Measurements from ENCODE around the gene BCL2L13.

Gene BCL2L13

DNA sequence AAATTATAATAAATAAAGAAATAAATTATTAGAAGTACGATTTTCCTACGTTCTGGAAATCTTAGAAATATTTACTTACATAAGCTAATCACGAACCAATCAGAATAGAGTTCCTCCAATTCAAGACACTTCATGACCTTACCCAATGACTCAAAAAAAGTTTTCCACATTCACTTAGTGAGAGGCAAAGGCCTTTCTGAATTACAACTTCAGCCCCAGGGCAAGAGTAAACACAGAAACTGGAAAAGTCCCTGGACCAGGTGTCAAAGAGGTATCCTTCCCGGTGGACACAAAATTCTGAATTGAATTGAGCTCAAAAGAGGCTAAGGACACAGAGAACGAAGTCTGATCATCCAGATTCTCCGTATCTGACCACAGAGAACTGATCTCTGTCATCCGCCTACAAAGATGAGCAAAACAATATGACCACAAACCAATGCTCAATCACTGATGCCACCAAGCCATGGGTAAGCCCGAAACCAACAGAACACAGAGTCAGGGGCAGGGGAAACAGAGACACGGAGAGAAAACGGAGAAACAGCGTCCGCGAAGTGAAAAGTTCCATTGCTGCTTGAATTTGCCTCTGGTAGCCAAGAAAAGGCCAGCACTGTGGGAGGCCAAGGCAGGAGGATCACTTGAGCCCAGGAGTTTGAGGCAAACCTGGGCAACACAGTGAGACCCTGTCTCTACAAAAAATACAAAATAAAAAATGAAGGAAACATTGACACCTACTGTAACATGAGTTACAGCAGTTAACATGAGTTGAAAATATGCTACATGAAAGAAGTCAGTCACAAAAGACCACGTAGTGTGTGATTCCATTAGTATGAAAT is 128.9 kb downstream of the BCL2L13 start:
- TF ChIP-seq CTCF (IDR thresholded peaks at IDR 0.05; ENCODE audit: low read depth, low read length, missing control alignments): no peak
- no peak overlapping the region for H3K4me3 ChIP-seq (replicated peaks; ENCODE audit: low read depth, low read length)
- no peak for DNase-seq (ENCODE audit: extremely low read depth, low read depth)

GRCh38 chr22:17769013-17769715 is 130.6 kb downstream of the BCL2L13 start:
- no peak overlapping the region for H3K4me3 ChIP-seq (replicated peaks; ENCODE audit: low read depth, low read length)
- TF ChIP-seq CTCF (IDR thresholded peaks at IDR 0.05; ENCODE audit: low read depth, low read length, missing control alignments): no peak
- no peak for DNase-seq (ENCODE audit: extremely low read depth, low read depth)

DNA sequence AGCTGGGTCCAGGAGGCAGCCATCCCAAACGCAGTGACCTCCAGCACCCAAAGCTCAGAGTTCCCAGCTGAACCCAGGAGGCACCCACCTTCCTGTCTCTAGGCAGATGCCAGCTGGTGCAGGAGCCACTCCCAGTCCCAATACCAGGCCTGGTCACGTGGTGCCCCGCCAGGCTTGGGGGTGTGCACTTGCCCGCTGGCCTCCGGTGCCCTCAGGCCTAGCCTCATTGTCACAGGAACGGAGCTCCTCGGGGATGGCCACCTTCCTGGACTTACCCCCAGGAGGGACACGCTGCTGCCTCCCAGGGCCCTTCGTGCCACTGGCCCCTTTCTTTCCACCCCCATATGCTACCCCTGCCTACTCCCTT is 131.1 kb downstream of the BCL2L13 start:
- no peak for TF ChIP-seq CTCF (IDR thresholded peaks at IDR 0.05; ENCODE audit: low read depth, low read length, missing control alignments)
- no peak for DNase-seq (ENCODE audit: extremely low read depth, low read depth)
- no peak overlapping the region for H3K4me3 ChIP-seq (replicated peaks; ENCODE audit: low read depth, low read length)

GRCh38 chr22:17770180-17771077 is 131.9 kb downstream of the BCL2L13 start:
- no peak for TF ChIP-seq CTCF (IDR thresholded peaks at IDR 0.05; ENCODE audit: low read depth, low read length, missing control alignments)
- DNase-seq (ENCODE audit: extremely low read depth, low read depth): no peak
- no peak overlapping the region for H3K4me3 ChIP-seq (replicated peaks; ENCODE audit: low read depth, low read length)

GRCh38 chr22:17772249-17772957 is 133.8 kb downstream of the BCL2L13 start:
- no peak for DNase-seq (ENCODE audit: extremely low read depth, low read depth)
- H3K4me3 ChIP-seq (replicated peaks; ENCODE audit: low read depth, low read length): peak overlapping the region; percentile 74
- TF ChIP-seq CTCF (IDR thresholded peaks at IDR 0.05; ENCODE audit: low read depth, low read length, missing control alignments): no peak
